GM21381 (cell line): ENCODE results near the gene DTD1.

Experiments used
- ATAC-seq: cut with Tn5 transposase; IDR thresholded peaks from one replicate; pipeline ENCODE4 v1.9.1; 2021; ENCODE audit warnings: mild to moderate bottlenecking, moderate library complexity; ENCODE audit not compliant: unreplicated experiment

The DTD1 gene

DNA sequence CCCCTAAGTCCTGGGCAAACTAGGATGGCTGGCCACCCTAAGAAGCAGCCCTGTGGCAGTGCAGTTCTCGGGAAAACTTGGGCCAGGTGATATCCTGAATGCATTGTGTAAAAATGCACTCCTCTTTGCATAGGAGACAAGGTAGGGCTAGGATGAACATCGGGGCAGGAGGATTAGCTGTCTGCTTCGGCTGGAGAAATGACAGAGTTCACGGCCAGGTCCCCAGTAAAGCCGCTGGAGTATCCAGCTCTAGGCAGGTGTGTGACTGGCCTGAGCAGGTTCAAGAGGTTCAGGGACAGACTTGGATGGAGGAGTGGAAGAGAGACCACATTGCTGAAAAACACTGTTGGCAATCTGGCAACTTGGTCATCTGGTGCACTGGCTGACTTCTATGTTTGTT lies 26.4 kb downstream of the DTD1 start:
- ATAC-seq = no peak

DNA sequence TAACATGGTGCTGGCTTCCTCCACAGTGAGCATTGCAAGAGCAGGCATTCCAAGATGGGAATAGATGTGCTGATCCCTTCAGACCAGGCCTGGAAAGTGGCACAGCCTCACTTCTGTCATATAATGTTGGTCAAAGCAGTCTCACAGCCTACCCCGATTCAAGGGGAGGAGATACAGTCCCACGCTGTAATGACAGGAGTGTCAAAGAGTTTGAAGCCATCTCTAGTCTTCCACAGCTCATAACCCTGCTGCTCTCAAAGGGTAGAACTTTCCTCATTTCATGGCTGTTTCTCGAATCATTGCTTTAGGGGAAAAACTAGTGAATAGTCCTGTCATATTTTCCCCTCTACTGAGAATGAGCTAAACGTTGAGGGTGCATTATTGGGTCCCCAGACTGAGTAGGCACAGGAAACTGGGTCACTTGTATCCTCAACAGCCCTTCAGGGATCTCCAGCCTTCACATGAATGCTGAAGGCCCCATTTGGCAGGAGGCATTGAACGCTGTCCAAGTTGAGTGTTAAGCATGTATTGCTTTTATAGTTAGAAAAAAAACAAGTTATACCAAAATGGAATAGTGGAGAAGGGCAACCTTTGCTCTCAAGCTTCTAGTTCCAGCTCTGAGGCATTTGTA lies 27.3 kb downstream of the DTD1 start:
- ATAC-seq = no peak

DNA sequence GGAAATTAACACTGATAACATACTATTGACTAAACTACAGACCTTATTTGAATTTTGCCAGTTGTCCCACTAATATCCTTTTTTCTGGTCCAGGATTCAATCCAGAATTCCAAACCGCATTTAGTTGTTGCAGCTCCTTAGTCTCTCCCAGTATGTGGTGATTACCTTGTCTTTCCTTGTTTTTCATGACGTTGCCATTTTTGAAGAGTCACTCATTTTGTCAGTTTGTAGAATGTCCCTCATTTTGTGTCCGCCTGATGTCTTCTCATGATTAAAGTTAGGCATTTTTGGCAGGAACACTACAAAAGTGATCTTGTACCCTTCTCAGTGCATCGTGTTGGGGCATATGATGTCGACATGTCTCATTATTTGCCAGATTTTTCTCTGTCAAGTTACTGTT lies 33.1 kb downstream of the DTD1 start:
- ATAC-seq = no peak

DNA sequence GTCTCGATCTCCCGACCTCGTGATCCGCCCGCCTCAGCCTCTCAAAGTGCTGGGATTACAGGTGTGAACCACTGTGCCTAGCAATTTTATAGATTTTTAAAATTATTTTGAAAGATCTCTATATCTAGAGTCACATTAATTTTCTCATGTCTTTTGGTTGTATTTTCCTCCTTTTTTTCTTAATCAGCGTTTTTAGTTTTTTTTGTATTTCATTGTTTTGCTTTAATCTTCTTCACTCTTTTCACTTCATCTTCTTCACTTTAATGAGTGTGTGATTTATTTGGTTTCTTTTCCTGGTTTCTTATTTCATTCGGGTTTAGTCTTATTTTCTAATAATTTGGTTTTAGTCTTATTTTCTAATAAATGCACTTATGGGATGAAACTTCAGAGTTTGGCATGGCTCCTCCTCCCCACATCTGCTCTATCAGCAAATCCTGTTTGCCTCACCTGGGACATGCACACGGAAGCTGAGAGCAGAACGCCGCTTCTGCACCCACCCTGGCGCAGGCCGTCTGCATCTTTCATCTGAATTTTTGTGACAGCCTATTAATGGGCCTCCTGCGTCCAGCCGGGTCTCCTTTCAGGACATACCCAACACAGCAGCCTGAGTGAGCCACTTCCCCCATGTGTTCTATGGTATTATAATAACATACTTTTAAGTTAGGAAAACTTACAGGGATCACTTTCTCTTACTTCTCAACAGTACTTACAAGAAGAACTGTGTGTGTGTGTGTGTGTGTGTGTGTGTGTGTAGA lies 35.5 kb downstream of the DTD1 start:
- ATAC-seq = no peak

DNA sequence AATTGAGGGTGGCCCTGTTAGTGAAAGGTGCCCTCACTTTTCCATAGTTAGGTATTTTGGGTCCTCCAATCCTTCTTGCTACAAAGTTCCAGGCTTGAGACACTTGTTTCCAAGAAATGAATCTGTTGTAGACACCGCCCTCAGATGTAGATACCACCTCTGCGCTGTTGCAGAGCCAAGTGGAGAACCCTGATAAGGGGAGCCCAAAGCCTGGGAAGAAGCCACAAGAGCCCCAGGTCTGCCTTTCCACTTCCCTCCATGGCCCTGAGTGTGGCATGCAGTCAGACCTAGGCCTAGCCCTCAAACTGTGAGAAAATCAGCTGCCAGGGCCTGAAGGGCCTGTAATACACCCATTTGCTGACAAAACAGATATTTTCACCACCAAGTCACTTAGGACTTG lies 37.1 kb downstream of the DTD1 start:
- no peak for ATAC-seq

DNA sequence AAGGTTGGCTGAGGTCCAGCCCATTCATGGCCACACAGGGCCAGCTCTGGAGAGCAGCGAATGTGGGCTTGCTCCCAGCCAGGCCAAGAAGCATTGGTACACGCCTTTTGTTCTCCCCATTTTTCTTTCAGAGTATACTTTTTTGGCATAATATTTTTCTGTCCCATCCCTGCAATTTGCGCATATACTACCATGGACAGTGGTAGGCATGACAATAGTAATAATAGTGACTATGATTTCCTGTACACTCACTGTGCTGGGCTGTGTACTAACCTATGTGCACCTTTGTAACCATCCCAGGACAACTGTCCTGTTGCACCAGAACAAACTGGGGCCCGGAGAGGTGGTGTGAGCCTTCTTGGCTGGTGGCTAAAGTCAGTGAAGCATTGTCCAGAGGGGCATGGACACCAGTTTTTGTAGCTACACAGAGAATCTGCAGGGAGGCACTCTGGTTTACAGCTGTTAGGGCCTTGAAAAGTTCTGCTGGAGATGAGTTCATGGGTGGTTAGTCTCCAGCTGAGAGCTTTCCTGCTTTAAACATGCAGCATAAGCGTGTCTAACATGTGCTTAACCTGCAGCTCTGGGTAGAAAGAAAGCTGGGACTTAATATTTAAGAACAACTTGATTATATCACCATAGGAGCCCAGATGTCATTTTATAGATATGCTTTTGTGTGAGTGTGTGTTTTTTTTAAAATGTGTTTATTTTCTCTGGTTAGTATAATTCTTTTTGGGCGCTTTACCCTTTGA lies 38.2 kb downstream of the DTD1 start:
- ATAC-seq = no peak

DNA sequence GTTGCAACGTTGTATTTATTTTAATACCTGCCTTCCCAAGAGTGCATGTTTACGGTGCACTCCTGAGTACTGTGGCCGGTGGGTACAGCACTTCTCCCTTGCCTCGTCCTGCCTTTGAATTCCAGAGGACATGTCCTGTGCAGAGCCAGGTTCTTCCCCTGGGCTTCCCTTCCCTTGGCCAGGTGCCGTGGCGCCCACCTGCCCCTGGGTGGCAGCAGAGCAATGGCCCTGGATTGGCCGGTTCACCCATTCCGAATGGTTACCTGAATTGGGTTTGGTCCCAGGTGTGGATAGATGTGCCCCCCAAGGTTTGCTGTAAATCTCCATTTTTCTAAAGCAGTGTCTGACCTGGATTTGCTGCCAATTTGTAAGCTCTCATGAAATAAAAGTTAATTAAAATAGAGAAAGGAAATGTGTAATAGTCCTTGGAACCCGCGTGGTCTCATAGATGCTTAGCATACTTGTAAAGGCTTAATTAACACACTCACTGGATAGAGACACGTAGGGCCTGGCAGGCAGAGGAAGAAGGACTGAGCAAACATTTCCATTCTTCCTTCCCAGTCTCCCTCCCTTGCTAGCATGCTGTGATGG lies 40.6 kb downstream of the DTD1 start:
- ATAC-seq = no peak

DNA sequence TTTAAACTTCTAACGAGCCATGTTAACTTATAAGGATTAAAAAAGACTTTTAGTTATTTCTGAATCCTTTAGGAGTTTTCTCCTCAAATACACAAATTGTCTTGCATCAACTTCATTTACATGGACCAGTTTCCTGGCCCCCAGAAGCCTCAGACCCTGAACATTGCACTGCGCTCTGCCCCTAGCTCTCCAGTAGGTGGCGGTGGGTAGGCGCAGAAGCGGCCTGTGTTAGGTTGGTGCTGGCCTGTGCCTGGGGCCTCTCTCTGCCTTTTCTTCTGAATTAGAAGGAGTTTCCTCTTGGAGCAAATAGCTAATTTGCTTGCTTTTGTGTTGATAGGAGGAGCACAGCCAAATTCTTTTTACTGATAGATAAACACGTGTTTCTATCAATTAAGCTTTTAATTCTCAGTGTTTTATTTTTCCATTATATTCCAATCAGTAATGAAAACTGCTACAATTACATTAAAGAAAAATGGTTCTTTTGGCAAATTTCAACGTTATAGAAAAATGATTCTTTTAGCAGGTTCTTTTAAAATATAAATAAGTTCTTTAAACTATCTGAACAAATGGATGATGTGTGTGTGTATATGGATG lies 44.4 kb downstream of the DTD1 start:
- peak; percentile 89 for ATAC-seq

DNA sequence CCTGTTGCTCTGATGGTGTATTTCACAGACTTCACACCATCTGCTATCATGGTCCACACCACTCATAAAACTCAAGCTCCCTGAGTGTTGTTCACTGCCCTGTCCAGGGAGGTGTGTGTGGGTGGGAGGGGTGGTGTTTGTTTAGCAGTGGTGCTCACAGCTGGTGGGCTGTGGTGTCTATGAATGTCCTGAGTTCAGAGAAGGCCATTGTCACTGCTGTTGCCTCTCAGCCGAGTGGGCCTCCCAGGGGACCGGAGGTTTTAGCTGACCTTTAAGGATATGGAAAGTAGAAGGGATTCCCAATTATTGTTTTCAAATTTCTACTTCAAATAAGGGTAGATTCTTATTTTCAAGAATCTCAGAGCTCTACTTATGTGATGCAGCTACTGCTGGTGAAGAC lies 45.6 kb downstream of the DTD1 start:
- no peak for ATAC-seq

DNA sequence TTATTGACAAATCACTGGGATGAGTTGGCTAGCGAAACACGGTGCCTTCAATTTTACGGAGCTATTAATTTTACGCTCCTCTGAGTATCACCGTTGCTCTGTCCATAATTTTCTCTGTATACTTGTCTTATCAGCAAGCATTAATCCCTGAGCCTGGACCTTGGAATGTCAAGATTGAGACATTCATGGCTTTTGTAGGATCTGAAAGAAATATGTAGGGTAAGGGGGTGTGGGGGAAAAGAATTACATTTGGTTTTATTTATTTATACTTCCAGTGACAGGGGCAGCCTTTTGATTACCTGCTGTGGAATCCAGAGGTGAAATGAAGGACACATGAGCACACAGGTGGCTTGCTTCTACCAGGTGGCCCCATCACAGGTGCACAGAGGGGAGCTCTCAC lies 46.6 kb downstream of the DTD1 start:
- ATAC-seq = no peak

DNA sequence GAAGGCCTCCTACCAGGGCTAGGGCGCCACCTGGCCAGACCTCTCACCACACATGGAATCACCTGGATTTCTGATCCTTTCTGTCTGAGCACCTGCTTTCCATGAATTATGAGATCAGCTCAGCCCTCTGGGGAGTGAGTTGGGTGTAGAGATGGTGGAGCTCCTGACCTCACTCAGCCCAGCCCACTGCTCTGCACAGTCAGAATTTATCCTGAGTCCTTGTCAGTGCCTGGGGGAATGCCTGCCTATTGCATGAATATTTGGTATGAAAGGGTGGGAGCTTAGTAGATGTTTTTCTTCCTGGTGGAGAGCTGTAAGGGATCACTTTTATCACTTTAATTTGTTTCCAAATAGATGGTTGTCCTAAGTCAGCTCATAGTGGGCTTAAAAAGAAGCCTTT lies 47.5 kb downstream of the DTD1 start:
- ATAC-seq = no peak

DNA sequence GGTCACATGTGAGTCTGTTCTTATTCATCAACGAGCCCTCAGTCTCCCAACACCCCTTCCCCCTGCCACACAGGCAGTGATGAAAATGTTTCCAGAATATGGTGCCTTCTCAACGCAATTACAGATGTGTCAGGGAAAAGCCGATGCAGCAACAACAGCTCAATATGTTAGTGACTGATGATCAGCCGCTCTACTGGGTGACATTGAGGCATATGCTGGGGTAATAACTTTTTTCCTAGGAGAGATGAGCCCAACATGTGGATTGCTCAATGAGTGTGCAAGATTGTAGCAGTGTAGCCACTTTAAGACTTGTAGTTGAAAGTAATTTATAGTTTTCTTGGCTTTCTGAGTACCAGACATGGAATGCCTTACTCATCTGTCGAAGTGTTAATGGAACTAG lies 49.4 kb downstream of the DTD1 start:
- ATAC-seq = no peak

DNA sequence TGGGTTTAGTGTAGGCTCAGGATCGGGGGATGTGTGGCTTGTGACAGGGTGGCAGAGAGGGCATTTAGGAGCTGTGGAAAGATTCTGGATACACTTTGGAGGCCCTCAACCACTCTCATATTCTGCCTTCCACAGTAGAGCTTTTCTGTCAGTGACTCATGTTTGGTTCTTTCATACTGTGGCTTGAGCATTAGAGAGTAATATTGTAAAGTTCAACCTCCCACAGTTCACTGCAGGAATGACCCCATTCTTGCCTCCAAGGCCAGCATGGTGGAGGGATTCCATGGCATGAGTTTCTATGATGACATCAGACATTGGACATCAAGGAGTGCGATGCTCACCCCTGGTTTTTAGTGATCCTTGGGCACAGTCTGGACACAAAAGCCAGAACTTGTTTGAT lies 50.9 kb downstream of the DTD1 start:
- no peak for ATAC-seq

DNA sequence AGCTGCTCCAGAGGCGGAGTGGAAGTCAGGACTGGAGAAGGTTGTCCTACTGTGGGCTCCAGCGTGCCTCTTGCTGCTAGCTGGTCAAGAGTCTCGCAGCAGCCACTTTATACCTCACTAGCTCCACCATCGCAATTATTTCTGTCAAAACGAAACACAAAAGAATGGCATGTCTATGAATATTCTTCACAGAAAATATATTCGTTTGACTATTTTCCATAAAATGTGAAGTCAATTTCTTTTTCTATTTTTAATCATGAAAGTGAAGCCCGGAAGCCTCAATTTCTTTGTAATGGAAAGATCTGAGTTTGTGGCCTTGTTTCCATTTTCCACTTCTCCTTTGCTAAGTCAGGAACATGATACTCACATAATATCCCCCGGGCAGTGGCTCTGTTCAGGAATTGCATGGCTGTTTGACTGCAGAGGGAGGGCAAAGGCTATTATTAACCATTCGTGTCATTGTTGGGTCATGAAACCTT lies 51.7 kb downstream of the DTD1 start:
- ATAC-seq = no peak

DNA sequence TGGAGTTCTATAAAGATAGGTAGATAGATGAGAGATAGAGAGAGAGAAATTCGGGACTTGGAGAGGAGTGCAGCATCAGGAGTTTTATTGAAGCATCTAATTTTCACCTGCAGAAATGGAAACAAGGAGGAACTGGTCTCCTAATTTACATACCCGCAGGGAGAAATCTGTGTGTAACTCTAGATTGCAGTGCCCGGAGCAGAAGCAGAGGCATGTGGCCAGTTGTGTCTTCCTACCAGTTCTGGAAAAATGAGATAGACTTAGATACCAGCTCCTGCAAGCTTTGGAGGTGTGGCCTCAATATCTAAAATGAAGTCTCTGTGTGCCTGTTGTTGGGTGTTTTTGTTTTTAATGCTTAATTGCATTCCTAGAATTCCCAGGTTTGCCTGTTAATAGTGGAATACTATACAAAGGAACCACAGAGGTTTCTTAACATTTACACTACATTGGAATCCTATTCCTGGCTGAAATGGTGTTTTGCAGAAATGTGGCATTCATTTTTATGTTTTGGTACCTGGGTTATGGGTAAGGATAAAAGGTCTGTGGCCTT lies 57.4 kb downstream of the DTD1 start:
- ATAC-seq = no peak

DNA sequence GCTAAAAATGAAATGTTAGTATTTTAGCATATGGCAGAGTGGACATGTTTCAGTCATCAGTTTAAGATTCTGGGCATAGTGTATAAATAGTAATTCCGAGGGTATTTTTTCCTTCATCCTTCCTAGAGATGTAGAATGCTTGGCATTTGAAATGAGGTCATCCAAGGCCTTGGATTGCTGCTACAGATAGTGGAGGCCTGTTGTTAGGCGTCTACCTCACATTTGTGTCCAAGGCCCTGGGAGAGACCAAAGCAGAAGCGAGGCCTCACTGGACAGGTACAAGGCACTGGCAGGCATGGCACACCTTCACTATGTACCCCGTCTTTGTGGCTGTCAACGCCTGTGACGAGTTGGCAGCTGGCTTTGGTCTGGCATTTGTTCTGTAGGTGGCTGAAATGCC lies 58.0 kb downstream of the DTD1 start:
- ATAC-seq = no peak

DNA sequence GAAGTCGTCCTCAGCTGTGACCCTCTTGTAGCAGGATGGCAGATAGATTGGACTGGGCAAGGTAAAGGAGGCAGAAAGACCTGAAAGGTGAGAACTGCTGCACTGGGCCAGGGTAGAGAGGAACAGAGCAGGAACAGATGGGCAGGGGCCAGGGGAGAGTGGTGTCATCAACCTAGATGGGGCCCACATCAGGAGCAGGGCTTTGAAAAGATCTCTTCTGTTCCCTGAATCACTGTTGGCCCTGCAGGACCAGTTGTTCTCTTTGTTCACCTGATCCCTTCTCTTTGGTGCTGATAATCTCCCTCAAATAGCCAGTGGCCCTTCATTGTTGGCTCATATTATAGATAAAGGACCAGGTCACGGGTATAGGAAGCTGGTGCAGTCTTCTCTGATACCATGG lies 59.9 kb downstream of the DTD1 start:
- ATAC-seq = no peak

DNA sequence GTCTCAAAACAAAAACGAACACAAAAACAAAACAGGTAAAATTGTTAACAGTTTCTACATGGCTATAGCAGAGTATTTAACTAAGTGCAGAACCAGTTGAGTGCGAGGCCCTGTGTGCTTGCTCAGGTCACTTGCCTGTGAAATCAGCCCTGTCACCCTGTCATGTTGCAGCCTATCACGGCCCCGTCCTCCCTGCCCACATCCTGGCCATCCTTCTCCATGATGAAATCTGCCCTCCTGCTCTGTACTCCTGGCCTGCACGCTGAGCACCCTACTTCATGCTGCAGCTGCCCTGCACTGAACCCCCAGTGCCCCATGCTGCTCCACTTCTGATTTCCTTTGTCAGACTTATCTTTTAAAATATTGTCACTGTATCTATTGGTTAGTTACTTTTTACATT lies 62.4 kb downstream of the DTD1 start:
- ATAC-seq = no peak

DNA sequence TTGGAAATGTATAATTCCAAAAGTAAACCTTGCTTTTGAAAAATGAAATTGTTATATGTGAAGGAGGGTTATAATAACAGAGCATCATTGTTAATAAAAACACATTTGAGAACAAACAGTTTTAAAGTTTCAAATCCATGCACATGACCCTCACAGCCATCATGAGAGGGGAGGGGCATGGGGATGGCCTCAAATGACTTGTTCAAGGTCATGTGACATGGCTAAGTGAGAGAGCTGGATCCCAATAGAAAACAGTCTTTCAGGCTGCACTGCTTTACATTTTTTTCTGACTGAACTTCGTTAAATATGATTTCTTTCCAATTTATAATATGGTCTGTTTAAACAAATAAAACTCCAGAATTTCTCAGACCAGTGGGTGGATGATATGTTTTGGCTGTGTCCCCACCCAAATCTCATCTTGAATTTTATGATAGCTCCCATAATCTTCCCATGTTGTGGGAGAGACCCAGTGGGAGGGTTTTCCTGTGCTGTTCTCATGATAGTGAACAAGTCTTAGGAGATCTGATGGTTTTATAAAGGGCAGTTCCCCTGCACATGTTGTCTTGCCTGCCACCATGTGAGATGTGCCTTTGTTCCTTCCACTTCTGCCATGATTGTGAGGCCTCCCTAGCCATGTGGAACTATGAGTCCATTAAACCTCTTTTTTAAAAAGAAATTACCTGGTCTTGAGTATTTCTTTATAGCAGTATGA lies 66.0 kb downstream of the DTD1 start:
- ATAC-seq = no peak

DNA sequence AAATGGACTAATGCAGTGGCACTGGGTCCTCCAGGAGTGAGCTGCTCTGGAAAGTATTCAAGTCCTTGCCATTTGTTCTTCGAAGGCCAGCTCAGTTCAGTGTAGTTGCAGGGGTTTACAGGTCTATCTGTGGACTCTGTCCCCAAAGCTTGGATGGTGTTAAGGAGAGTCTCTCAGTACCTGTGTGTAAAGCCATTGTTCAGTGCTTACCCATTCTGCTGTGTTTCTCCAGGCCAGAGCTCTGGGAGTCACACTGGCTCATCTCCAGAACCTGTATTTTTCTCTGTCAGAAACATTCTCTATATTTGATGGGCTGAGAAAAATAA lies 66.6 kb downstream of the DTD1 start:
- ATAC-seq = no peak

DNA sequence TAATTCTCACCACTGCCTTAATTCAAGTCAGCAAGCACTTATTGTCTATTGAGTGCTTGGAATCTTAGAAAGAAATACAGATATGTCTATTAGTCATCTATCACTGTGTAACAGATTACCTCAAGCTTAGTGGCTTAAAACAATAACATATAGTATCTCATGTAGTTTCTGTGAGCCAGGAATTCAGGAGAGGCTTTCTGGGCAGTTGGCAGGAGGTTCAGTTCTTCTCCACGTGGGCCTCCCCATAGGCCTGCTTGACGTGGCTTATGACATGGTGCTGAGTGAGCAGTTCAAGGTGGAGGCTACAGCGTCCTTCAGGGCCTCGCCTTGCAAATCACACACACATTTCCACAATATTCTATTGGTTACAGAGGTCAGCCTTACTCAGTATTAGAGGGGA lies 69.7 kb downstream of the DTD1 start:
- no peak for ATAC-seq
